Neural crest cell (in vitro differentiated cells): ENCODE results near the gene BCL3. TPM values are rescaled to one million over a fixed set of nuclear protein-coding genes. Genes with fewer than 3 reads are reported as not detected.
"Not testable (repeated sequence)": the region's sequence is repeated elsewhere in the genome, so short reads cannot be mapped to it uniquely, and the experiment has no call there.

Experiments used
- DNase-seq: peaks from one replicate; pipeline ENCODE4 v3.0.0; 2021; ENCODE audit warnings: low read depth, mixed read lengths, low spot score
- H3K27ac Mint-ChIP-seq: one replicate; pipeline ENCODE4 v1.8.0; 2021; ENCODE audit warnings: mild to moderate bottlenecking, mixed read lengths; ENCODE audit not compliant: unreplicated experiment
- H3K27me3 Mint-ChIP-seq: 2 replicates; pipeline ENCODE4 v1.8.0; 2021; ENCODE audit warnings: low read depth, mild to moderate bottlenecking, mixed read lengths
- H3K36me3 Mint-ChIP-seq: 2 replicates; pipeline ENCODE4 v1.8.0; 2021; ENCODE audit warnings: low read depth, mild to moderate bottlenecking, mixed read lengths
- H3K4me1 Mint-ChIP-seq: 2 replicates; pipeline ENCODE4 v1.8.0; 2021; ENCODE audit warnings: mixed read lengths
- H3K4me3 Mint-ChIP-seq: one replicate; pipeline ENCODE4 v1.8.0; 2021; ENCODE audit warnings: mild to moderate bottlenecking, mixed read lengths
- H3K9me3 Mint-ChIP-seq: 2 replicates; pipeline ENCODE4 v1.8.0; 2021; ENCODE audit warnings: mixed read lengths
- total RNA-seq: library from RNA; stranded (reverse); gene quantifications from 2 replicates; pipeline ENCODE4 v1.2.1, GENCODE V29; 2021
- TF ChIP-seq, protein P1 (sequence below): fragments of 200-600 bp; sonication (generic); conservative IDR thresholded peaks from 2 replicates; pipeline ENCODE4 v1.5.0; 2021; ENCODE audit warnings: antibody characterized with exemption, mild to moderate bottlenecking

The BCL3 gene
- total RNA-seq, 1 donor from 2014 or later: 2.2 TPM

DNA sequence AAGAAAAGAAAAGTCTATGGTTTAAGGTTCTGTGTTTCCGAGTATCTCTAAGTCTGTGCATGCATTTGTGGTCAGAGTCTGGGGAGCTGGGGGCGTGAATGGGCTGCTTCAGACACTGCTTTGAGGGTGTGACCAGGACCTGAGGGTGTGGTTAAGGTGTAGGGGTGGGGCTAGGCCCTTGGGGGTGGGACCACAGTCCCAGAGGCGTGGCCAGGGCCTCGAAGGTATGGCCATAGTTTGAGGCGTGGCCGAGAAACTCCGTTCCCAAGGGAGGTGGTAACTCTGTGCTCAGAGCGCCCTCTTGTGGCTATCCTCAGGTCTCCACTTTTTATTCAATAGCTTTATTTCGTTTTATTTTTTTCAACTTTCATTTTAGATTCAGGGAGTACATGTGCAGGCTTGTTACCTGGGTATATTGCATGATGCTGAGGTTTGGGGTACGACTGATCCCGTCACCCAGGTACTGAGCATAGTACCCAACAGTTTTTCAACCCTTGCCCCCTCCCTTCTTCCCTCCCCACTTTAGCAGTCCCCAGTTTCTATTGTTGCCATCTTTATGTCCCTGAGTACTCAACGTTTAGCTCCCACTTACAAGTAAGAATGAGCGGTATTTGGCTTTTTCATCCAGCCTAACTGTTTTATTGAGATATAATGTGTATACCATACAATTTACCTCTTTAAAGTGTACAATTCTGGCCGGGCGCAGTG, 22.2 kb downstream of the BCL3 start:
- TF ChIP-seq, protein P1, sequence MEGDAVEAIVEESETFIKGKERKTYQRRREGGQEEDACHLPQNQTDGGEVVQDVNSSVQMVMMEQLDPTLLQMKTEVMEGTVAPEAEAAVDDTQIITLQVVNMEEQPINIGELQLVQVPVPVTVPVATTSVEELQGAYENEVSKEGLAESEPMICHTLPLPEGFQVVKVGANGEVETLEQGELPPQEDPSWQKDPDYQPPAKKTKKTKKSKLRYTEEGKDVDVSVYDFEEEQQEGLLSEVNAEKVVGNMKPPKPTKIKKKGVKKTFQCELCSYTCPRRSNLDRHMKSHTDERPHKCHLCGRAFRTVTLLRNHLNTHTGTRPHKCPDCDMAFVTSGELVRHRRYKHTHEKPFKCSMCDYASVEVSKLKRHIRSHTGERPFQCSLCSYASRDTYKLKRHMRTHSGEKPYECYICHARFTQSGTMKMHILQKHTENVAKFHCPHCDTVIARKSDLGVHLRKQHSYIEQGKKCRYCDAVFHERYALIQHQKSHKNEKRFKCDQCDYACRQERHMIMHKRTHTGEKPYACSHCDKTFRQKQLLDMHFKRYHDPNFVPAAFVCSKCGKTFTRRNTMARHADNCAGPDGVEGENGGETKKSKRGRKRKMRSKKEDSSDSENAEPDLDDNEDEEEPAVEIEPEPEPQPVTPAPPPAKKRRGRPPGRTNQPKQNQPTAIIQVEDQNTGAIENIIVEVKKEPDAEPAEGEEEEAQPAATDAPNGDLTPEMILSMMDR: peak; percentile 97
- Mint-ChIP-seq H3K4me1 (peaks cover 6% of the 10 kb centered on the region), H3K27me3 (peaks cover 45% of the 10 kb centered on the region), H3K27ac (no peak overlapping the region), H3K36me3 (no peaks in the 10 kb centered on the region), H3K4me3 (no peak overlapping the region), H3K9me3 (peaks cover 9% of the 10 kb centered on the region)
- DNase-seq: peak; percentile 93

DNA sequence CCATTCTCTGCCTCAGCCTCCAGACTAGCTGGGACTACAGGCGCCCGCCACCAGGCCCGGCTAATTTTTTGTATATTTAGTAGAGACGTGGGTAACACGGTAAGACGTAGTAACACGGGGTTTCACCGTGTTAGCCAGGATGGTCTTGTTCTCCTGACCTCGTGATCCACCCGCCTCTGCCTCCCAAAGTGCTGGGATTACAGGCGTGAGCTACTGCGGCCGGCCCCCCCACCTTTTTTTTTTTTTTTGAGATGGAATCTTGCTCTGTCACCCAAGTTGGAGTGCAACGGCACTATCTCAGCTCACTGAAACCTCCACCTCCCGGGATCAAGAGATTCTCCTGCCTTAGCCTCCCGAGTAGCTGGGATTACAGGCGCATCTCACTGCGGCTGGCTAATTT, 23.6 kb downstream of the BCL3 start:
- H3K9me3 Mint-ChIP-seq, H3K4me1 Mint-ChIP-seq, DNase-seq, H3K27ac Mint-ChIP-seq, H3K4me3 Mint-ChIP-seq, H3K36me3 Mint-ChIP-seq: not testable (repeated sequence)
- peaks cover 54% of the 10 kb centered on the region for H3K27me3 Mint-ChIP-seq

DNA sequence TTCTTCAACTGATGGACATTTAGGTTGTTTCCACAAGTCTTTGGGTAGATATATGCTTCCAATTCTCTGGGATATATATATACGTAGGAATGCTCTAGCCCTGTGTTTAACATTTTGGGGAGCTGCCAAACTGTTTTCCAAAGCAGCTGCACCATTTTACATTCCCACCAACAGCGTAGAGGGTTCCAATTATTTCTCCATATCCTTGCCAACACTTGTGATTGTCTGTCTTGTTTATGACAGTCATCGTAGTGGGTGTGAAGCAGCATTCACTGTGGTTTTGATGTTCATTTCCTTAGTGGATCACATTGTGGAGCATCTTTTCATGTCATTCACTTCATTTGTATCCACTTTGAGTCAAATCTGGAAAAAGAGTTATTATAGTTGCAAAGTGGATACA, 24.5 kb downstream of the BCL3 start:
- TF ChIP-seq, protein P1: no peak
- Mint-ChIP-seq H3K27me3 (peaks cover 55% of the 10 kb centered on the region), H3K27ac (no peak overlapping the region), H3K4me1 (peaks cover 6% of the 10 kb centered on the region), H3K4me3 (no peak overlapping the region), H3K9me3 (peaks cover 6% of the 10 kb centered on the region), H3K36me3 (no peaks in the 10 kb centered on the region)
- no peak for DNase-seq

GRCh38 chr19:44775676-44776240, 27.2 kb downstream of the BCL3 start:
- Mint-ChIP-seq H3K27ac (no peak overlapping the region), H3K9me3 (no peaks in the 10 kb centered on the region), H3K36me3 (no peaks in the 10 kb centered on the region), H3K4me1 (peaks cover 2% of the 10 kb centered on the region), H3K4me3 (no peak overlapping the region), H3K27me3 (peaks cover 48% of the 10 kb centered on the region)
- TF ChIP-seq, protein P1: no peak
- DNase-seq: no peak

- Mint-ChIP-seq H3K4me1 (no peaks in the 10 kb centered on the region), H3K9me3 (no peaks in the 10 kb centered on the region), H3K4me3 (no peak overlapping the region), H3K36me3 (no peaks in the 10 kb centered on the region), H3K27me3 (peaks cover 45% of the 10 kb centered on the region), H3K27ac (no peak overlapping the region)
- TF ChIP-seq, protein P1: no peak
- DNase-seq: no peak
Observed at GRCh38 chr19:44776402-44777096, 28.0 kb downstream of the BCL3 start.
